SU-DHL-6 (cell line): ENCODE data around the gene WNK1.

Source experiments
- CTCF ChIP-seq: fragments of 200-600 bp; sonication (generic); IDR thresholded peaks from one replicate; pipeline ENCODE4 v1.5.1; 2017; ENCODE audit warnings: antibody characterized with exemption, mild to moderate bottlenecking, low read length, moderate library complexity; ENCODE audit not compliant: insufficient read depth, poor library complexity, severe bottlenecking
- EZH2phosphoT487 ChIP-seq: fragments of 200-600 bp; sonication (generic), shearing (Covaris generic); conservative IDR thresholded peaks from 2 replicates; pipeline ENCODE4 v1.6.1; 2018; ENCODE audit warnings: mild to moderate bottlenecking, antibody characterized with exemption, low read length, moderate library complexity, mixed read lengths

- TF ChIP-seq CTCF (no peak), EZH2phosphoT487 (no peak)
These were observed 184.3 kb downstream of the WNK1 start for GRCh38 chr12:936377-937345.
